Measurements from ENCODE around the gene KATNAL1.
A peak's percentile ranks its signal among the peaks of the same experiment; 100 is the strongest.

Gene KATNAL1

DNA sequence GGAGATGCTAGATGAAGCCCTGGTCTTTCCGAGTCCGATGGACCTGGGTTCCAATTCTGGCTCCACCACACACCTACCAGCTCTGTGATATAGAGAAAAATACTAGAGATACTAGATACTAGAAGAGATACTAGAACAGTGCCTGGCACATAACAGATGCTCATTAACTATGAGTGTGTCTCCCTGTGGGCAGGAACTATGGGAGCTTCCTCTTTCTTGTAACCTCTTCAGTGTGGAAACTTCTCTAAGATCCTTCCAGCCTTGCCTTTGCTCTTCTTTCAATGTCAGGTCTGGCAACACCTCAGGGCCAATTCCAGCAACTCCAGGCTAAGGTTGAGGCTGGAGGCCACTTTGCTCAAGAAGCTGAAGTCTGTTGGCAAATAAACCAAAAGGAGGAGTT, 143.9 kb downstream of the KATNAL1 start:
- DNase-seq (ENCODE audit: low read depth) = no peak

DNA sequence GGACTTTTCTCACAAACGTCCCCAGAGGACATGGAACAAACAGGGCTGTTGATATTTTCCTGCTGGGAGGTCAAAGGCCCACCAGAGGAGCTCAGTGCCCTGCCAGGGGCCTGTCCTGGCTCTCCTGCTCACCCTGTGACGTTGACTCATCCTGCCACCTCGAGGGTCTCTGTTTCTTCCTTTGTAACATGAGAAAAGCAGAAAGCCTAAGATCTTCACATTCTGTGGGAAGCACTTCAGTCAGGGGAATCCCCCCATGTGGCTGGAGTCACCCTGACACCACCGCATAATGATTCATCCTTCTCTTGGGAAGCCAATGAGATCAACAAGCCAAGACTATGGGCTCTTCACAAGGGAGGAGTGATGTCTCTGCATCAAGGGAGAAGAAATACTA, 147.9 kb downstream of the KATNAL1 start:
- peak; percentile 39 for DNase-seq (ENCODE audit: low read depth)

DNA sequence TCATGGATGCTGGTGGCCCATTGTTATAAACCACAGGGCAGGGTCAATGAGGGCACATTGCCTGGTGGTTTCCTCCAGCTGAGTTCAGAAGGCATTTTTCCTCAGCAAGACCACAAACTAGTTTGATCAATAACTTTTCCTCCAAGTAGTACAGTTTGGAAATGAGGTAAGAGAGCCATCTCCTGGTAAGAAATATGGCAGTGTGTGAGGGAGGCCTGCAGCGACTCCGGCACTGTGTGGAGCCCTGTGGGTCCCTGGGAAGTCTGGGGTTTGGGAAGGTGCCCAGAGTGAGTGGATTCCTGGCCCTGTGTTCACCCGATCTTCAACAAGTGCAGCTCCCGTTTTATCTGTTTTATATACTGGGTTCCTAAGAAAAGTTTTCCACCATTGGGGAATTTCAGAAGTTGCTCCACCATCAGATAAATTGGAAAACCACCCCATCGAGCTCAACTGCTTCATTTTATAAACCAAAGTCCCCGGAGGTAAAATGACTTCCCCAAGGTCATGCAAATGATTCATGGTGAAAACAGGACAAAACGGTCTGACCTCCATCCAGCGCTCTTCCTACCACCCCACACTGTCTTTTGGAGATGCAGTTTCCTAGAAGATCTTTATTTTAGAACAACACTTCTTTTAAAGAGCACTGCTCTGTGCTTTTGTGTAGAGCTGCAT, 148.4 kb downstream of the KATNAL1 start:
- DNase-seq (ENCODE audit: low read depth) = peak; percentile 63

DNA sequence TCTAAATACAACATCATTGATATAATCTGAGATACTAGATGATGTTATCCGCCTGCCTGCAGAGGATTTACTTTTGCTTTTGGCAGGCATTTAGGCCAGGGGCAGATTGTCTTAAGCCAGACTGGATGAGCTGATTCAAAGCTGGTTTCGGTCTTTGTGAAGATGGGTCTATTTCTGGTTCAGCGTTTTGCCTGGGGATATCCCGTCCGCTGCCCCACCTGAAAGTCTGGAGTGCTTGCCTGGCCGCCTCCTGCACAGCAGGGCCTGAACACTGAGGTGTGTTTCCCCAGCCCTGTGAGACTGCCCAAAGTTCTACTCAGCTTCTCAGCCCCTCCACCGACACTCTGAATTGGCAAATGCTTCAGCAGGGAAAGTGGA, 149.7 kb downstream of the KATNAL1 start:
- DNase-seq (ENCODE audit: low read depth) = no peak

DNA sequence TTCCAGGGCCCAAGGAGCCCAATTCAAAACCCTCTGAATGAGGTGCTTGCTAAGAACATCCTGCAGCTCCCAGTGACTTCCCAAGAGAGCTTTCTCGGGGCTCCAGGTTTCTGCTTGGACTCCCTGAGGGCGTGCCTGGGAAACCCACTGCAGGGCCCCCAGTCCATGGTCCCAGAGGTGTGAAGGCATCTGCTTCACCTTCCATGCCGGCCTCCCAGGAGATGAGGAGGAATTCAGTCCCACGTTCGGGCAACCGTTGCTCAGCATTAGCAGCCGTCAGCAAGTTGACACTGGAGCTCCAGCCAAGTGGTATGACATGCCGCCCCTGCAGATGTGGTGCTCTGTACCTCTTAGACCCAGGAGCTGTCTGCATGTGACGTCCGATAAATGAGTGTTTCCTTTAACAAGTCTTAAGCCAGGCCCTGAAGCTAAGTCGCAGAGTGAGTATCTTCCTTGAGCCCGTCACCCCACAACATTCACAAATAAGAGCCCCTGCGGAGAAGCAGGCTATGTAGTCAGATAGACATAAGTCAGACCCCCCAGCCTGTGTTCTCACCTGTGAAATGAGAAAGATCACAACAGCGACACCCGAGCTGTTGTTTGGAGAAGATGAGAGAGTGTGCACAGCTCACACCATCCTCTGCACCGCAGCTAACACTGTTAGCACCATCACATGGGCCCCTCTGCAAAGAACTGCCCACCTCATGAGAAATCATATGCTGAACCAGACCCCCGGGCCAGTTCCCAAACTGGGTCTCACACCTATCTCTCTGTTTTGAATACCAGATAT, 150.3 kb downstream of the KATNAL1 start:
- no peak for DNase-seq (ENCODE audit: low read depth)

DNA sequence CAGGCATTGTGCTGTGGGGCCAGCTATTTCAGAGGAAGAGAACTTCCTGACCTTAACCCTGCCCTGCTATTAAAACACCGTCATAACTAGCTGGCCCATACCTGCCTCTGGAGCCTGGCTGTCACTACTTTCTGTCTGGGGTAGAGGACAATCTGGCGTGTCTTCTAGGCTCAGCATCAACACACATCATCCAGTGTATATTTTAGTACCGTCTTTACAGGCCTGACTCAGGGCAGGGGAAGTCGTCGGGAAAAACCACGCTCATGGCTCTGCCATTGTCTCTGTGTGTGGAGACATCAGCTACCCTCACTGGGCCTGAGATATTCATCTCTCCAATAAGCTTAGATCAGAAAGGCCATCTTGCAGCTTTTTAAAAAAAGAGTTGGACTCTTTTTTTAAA, 151.1 kb downstream of the KATNAL1 start:
- no peak for DNase-seq (ENCODE audit: low read depth)

DNA sequence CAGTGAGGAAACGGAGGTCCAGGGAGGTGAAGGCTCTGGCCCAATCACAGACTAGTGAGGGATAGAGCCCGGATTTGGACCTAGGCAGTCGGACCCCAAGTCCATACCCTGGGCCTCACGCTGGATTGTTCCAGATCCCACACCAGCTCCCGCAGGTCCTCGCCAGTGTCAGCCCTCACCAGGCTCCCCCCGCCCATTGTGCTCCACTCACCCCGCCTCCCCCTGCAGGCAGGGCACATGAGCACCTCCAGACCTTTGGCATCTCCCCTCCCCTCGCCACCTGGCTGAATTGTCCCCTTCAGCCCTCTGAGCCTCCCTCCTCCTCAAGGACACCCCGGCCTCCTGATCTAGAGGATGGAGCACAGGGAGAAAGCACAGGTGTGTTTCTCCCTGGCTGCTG, 152.4 kb downstream of the KATNAL1 start:
- DNase-seq (ENCODE audit: low read depth) = no peak

DNA sequence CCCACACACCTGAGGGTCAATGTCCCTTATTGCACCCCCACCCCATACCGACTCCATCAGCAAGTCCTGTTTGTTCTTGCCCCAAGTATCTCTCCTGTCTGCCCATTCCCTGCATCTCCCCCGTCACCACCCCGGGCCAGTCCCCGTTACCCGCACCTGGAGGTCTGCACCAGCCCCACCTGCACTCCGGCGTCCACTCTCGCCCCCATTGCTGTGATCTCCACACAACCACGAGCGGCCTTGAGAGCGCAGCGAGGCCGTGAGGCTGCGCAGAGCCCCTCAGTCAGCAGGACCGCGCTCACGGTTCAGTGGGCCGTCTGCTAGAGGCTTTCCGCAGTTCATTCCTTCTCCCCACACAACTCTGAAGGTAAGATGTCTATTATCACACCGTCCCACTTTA, 152.8 kb downstream of the KATNAL1 start:
- no peak for DNase-seq (ENCODE audit: low read depth)

DNA sequence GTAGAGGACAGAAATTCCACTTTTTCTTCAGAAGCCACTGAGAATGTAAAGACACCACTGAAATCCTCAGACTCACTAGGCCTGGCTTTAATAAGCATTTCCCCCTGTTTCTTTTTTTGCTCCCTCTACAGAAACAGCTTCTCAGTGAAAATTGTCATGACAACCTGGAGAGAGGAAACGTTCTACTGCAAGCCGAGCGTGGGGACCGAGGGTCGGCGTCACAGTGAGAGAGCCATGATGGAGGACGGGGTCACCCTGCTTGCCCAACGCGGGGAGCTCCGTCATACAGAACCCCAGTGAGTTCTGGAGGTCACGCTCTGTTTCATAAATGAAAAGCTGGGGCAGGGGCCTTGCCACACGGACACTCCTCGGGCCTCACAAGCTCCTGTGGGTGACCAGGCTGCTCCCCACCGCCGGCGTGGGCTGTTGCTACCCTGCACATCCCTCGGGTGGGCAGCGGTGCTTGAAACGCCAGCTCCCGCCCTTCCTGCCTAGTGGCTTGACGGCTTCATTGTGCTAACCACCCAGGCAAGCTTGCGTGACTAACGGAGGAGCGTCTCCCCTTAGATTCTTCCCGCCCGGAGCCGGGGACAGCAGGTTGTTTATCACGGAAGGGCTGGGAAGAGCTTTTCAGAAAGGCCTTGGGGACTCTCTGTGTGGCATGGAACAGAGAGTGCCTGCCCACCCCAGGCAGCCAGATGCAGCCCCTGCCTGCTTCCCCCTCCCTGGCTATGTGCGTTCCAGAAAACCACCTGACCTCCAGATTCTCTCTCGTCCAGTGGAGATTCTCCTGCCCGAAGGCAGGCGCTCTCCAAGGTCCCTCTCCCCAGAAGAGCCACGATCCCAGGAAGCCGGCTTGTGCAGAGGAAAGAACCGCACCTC, 153.6 kb downstream of the KATNAL1 start:
- DNase-seq (ENCODE audit: low read depth) = no peak
